ENCODE data around the gene VGLL4.

- TF ChIP-seq POLR2A (IDR thresholded peaks at IDR 0.05; ENCODE audit: low read length) (no peak), GATA1 (IDR thresholded peaks at IDR 0.05; ENCODE audit: low read depth, low read length) (no peak)
These were observed 14.5 kb upstream of the VGLL4 start for GRCh38 chr3:11658180-11658579.

Measured in erythroblast (primary cell).